G401.6 (cell line): ENCODE measurements around the gene IL1A.
"Not testable (repeated sequence)": the region's sequence is repeated elsewhere in the genome, so short reads cannot be mapped to it uniquely, and the experiment has no call there.

Experiments
- FAIRE-seq: peaks from 2 replicates; lab custom pipeline; 2012; peaks lifted over from hg19 to GRCh38; lab: Jason Lieb, UNC

The IL1A gene

GRCh38 chr2:112784199-112785189 lies at the start of gene IL1A:
IL1A (minus strand) TSS chr2:112784493; CDS start chr2:112783770, 723 bp downstream.
- FAIRE-seq: no peak

GRCh38 chr2:112833976-112834375 lies 49.7 kb upstream of the IL1A start:
- no peak for FAIRE-seq

GRCh38 chr2:112833639-112833931 lies 49.3 kb upstream of the IL1A start:
- FAIRE-seq: not testable (repeated sequence)

GRCh38 chr2:112832841-112833638 lies 48.7 kb upstream of the IL1A start:
- no peak for FAIRE-seq

GRCh38 chr2:112831946-112832840 lies 47.9 kb upstream of the IL1A start:
- no peak for FAIRE-seq

GRCh38 chr2:112831513-112831845 lies 47.2 kb upstream of the IL1A start:
- no peak for FAIRE-seq

- FAIRE-seq: no peak
These were observed 46.6 kb upstream of the IL1A start for GRCh38 chr2:112830682-112831512.

GRCh38 chr2:112829961-112830681 lies 45.8 kb upstream of the IL1A start:
- FAIRE-seq: no peak

- FAIRE-seq: no peak
These were observed 45.0 kb upstream of the IL1A start for GRCh38 chr2:112829101-112829960.

GRCh38 chr2:112828251-112828691 lies 44.0 kb upstream of the IL1A start:
- no peak for FAIRE-seq

- FAIRE-seq: no peak
These were observed 43.4 kb upstream of the IL1A start for GRCh38 chr2:112827604-112828185.

- FAIRE-seq: no peak
These were observed 42.7 kb upstream of the IL1A start for GRCh38 chr2:112827009-112827408.

- FAIRE-seq: no peak
These were observed 41.4 kb upstream of the IL1A start for GRCh38 chr2:112825706-112826105.

- no peak for FAIRE-seq
These were observed 40.4 kb upstream of the IL1A start for GRCh38 chr2:112824694-112825085.

GRCh38 chr2:112821682-112822081 lies 37.4 kb upstream of the IL1A start:
- no peak for FAIRE-seq

- no peak for FAIRE-seq
These were observed 36.8 kb upstream of the IL1A start for GRCh38 chr2:112821142-112821541.

GRCh38 chr2:112820343-112820742 lies 36.0 kb upstream of the IL1A start:
- no peak for FAIRE-seq

GRCh38 chr2:112819081-112819480 lies 34.8 kb upstream of the IL1A start:
- no peak for FAIRE-seq
